ENCODE results near the gene TUBB.
"Not testable (repeated sequence)": the region's sequence is repeated elsewhere in the genome, so short reads cannot be mapped to it uniquely, and the experiment has no call there.

Gene TUBB

GRCh38 chr6:30687659-30688431 lies 32.3 kb upstream of the TUBB start:
- DNase-seq: no peak

- DNase-seq: no peak
Observed at GRCh38 chr6:30688569-30688968, 31.6 kb upstream of the TUBB start.

- no peak for DNase-seq
Observed at GRCh38 chr6:30689022-30689865, 30.9 kb upstream of the TUBB start.

- DNase-seq: no peak
Observed at GRCh38 chr6:30689985-30690384, 30.2 kb upstream of the TUBB start.

- DNase-seq: peak; percentile 80
Observed at GRCh38 chr6:30690403-30691207, 29.5 kb upstream of the TUBB start, which contains the start of gene NRM. Gene NRM, minus strand, starts transcription at chr6:30690984. Its CDS starts 10 bp downstream, at chr6:30690974.

GRCh38 chr6:30691208-30691847 lies 28.8 kb upstream of the TUBB start:
- DNase-seq: no peak

GRCh38 chr6:30696432-30696831 lies 23.7 kb upstream of the TUBB start:
- DNase-seq: no peak

- no peak for DNase-seq
Observed at GRCh38 chr6:30700340-30700739, 19.8 kb upstream of the TUBB start.

- no peak for DNase-seq
Observed at GRCh38 chr6:30703011-30703410, 17.1 kb upstream of the TUBB start.

GRCh38 chr6:30703821-30704220 lies 16.3 kb upstream of the TUBB start:
- DNase-seq: no peak

- DNase-seq: no peak
Observed at GRCh38 chr6:30705620-30706019, 14.5 kb upstream of the TUBB start.

- no peak for DNase-seq
Observed at GRCh38 chr6:30707281-30707850, 12.8 kb upstream of the TUBB start.

- DNase-seq: no peak
Observed at GRCh38 chr6:30709101-30709868, 10.9 kb upstream of the TUBB start.

GRCh38 chr6:30711758-30712380 lies 8.3 kb upstream of the TUBB start:
- no peak for DNase-seq

- no peak for DNase-seq
Observed at GRCh38 chr6:30712441-30712945, 7.7 kb upstream of the TUBB start.

- no peak for DNase-seq
Observed at GRCh38 chr6:30714263-30714662, 5.9 kb upstream of the TUBB start.

- DNase-seq: no peak
Observed at GRCh38 chr6:30716879-30717128, 3.3 kb upstream of the TUBB start.

GRCh38 chr6:30717129-30717844 lies 2.9 kb upstream of the TUBB start, which contains the start of gene MDC1:
Gene MDC1, minus strand, starts transcription at chr6:30717281. Its CDS starts 2,106 bp downstream, at chr6:30715175.
- DNase-seq: peak; percentile 98

- not testable (repeated sequence) for DNase-seq
Observed at GRCh38 chr6:30717845-30718720, 2.1 kb upstream of the TUBB start.

Data from NCI-H1694 treated with DMSO at 0.1 percent for 48 hours (cell line).